8988T (cell line): Measurements from ENCODE around the gene NT5C3A.
"Not testable (repeated sequence)": the region's sequence is repeated elsewhere in the genome, so short reads cannot be mapped to it uniquely, and the experiment has no call there.

Experiments
- DNase-seq: peaks from one replicate; pipeline ENCODE4 v3.0.0; 2011

The NT5C3A gene

GRCh38 chr7:33040803-33041516, 21.6 kb downstream of the NT5C3A start:
- no peak for DNase-seq

GRCh38 chr7:33039903-33040292, 22.7 kb downstream of the NT5C3A start:
- no peak for DNase-seq

- no peak for DNase-seq
Measured at GRCh38 chr7:33039257-33039902, 23.2 kb downstream of the NT5C3A start.

- DNase-seq = no peak
Measured at GRCh38 chr7:33038639-33039038, 23.9 kb downstream of the NT5C3A start.

GRCh38 chr7:33035776-33036175, 26.8 kb downstream of the NT5C3A start:
- DNase-seq = no peak

GRCh38 chr7:33024189-33024757, 38.3 kb downstream of the NT5C3A start:
- no peak for DNase-seq

GRCh38 chr7:33012364-33012763, 50.2 kb downstream of the NT5C3A start:
- DNase-seq = no peak

GRCh38 chr7:33009734-33010133, 52.8 kb downstream of the NT5C3A start:
- no peak for DNase-seq

GRCh38 chr7:33005690-33006089, 56.9 kb downstream of the NT5C3A start:
- not testable (repeated sequence) for DNase-seq

GRCh38 chr7:33005193-33005592, 57.4 kb downstream of the NT5C3A start:
- DNase-seq = not testable (repeated sequence)

GRCh38 chr7:33004104-33004616, 58.4 kb downstream of the NT5C3A start:
- DNase-seq = not testable (repeated sequence)

GRCh38 chr7:33003111-33003510, 59.5 kb downstream of the NT5C3A start:
- DNase-seq = not testable (repeated sequence)

GRCh38 chr7:32999380-32999779, 63.2 kb downstream of the NT5C3A start:
- DNase-seq = not testable (repeated sequence)

GRCh38 chr7:32998361-32999171, 64.0 kb downstream of the NT5C3A start:
- not testable (repeated sequence) for DNase-seq

GRCh38 chr7:32997956-32998355, 64.6 kb downstream of the NT5C3A start:
- DNase-seq = not testable (repeated sequence)

GRCh38 chr7:32992750-32993149, 69.8 kb downstream of the NT5C3A start:
- DNase-seq = not testable (repeated sequence)

- not testable (repeated sequence) for DNase-seq
Measured at GRCh38 chr7:32991975-32992700, 70.4 kb downstream of the NT5C3A start.

GRCh38 chr7:32991068-32991585, 71.4 kb downstream of the NT5C3A start:
- DNase-seq = not testable (repeated sequence)

- DNase-seq = not testable (repeated sequence)
Measured at GRCh38 chr7:32988148-32988547, 74.4 kb downstream of the NT5C3A start.

- not testable (repeated sequence) for DNase-seq
Measured at GRCh38 chr7:32979902-32980301, 82.7 kb downstream of the NT5C3A start.

GRCh38 chr7:32979246-32979645, 83.3 kb downstream of the NT5C3A start:
- not testable (repeated sequence) for DNase-seq

GRCh38 chr7:32977159-32977558, 85.4 kb downstream of the NT5C3A start:
- not testable (repeated sequence) for DNase-seq
